Activated T-helper 1 cell treated with anti-CD3 and anti-CD28 coated beads, Interleukin-12 subunit alpha, Interleukin-12 subunit beta, Interleukin-2, Interleukin-4 antibody, amounts not matched to agents 30 ng/mL and 10 ng/mL and 1 ng/mL, durations not matched to agents 14 hours and 24 hours and 36 hours (primary cell): Measurements from ENCODE around the gene ARHGAP27. TPM values are rescaled to one million over a fixed set of nuclear protein-coding genes. Genes with fewer than 3 reads are reported as not detected.

Experiments
- DNase-seq: peaks from one replicate; pipeline ENCODE4 v3.0.0; 2021; ENCODE audit warnings: low spot score
- H3K27ac Mint-ChIP-seq: one replicate; pipeline ENCODE4 v1.8.0; 2021; ENCODE audit warnings: mild to moderate bottlenecking, mixed read lengths
- H3K27me3 Mint-ChIP-seq: one replicate; pipeline ENCODE4 v1.8.0; 2022; ENCODE audit warnings: mild to moderate bottlenecking, moderate library complexity, mixed read lengths; ENCODE audit not compliant: insufficient read depth
- H3K36me3 Mint-ChIP-seq: one replicate; pipeline ENCODE4 v1.8.0; 2021; ENCODE audit warnings: low read depth, mixed read lengths
- H3K4me1 Mint-ChIP-seq: one replicate; pipeline ENCODE4 v1.8.0; 2021; ENCODE audit warnings: low read depth, mixed read lengths
- H3K4me3 Mint-ChIP-seq: one replicate; pipeline ENCODE4 v1.8.0; 2021; ENCODE audit warnings: mild to moderate bottlenecking, moderate library complexity, mixed read lengths
- H3K9me3 Mint-ChIP-seq: one replicate; pipeline ENCODE4 v1.8.0; 2021; ENCODE audit warnings: mixed read lengths
- intact Hi-C: fragments of 100-400 bp; cut with micrococcal nuclease; formaldehyde crosslinking; loops from one replicate; pipeline ENCODE4 v1.15.1; 2024
- total RNA-seq: library from RNA; stranded (reverse); gene quantifications from 2 replicates; pipeline ENCODE4 v1.2.3, GENCODE V29; 2022

Gene ARHGAP27
- total RNA-seq, 1 donor from 2014 or later = 59.1 TPM

DNA sequence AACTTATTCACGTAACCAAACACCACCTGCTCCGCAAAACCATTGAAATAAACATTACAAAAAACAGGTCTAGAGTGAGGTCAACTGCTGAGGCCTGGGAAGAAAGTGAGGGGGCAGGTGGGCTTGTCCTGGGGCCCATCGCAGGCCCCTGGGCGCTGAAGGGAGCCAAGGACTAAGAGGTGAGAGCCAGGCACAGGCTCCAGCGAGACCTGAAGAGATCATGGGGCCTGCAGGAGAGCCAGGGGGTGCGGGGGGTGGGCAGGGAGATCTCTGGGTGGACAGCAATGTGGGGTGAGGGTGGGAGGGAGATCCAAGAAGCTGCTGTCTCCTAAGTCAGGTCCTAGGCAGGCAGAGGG is 7.9 kb downstream of the ARHGAP27 start:
- no peak overlapping the region for H3K4me3 Mint-ChIP-seq
- no peak overlapping the region for H3K27ac Mint-ChIP-seq
- no peaks in the 10 kb centered on the region for H3K9me3 Mint-ChIP-seq
- H3K27me3 Mint-ChIP-seq = peaks cover 5% of the 10 kb centered on the region
- peaks cover 3% of the 10 kb centered on the region for H3K36me3 Mint-ChIP-seq
- H3K4me1 Mint-ChIP-seq = peaks cover 20% of the 10 kb centered on the region
- DNase-seq = no peak
- intact Hi-C loops = loop anchor here (10.0 kb wide), 1 partner anchor 70 kb away; the partner anchor contains the start of gene PLEKHM1

DNA sequence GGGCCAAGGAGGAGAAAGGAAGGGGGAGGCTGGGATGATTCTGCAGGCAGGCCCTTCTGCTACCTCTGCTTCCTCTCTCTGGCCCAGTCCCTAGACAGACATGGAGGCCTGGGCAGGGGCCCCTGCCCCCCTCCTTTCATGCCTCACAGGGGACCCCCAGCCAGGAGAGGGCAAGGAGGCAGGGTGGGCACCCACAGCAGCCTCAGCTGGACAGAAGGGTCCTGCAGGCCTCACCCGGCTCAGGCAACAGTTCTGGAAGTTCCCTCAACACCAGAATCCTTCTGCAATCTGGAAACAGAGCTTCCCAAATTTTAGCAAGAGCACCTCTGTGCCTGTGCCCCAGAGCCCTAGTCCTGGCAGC is 8.7 kb downstream of the ARHGAP27 start:
- Mint-ChIP-seq H3K4me1 (peaks cover 16% of the 10 kb centered on the region), H3K36me3 (peaks cover 3% of the 10 kb centered on the region), H3K27ac (no peak overlapping the region), H3K27me3 (peaks cover 5% of the 10 kb centered on the region), H3K9me3 (no peaks in the 10 kb centered on the region), H3K4me3 (no peak overlapping the region)
- intact Hi-C loops = loop anchor here (10.0 kb wide), 1 partner anchor 71 kb away; the partner anchor contains the start of gene PLEKHM1
- DNase-seq = no peak

DNA sequence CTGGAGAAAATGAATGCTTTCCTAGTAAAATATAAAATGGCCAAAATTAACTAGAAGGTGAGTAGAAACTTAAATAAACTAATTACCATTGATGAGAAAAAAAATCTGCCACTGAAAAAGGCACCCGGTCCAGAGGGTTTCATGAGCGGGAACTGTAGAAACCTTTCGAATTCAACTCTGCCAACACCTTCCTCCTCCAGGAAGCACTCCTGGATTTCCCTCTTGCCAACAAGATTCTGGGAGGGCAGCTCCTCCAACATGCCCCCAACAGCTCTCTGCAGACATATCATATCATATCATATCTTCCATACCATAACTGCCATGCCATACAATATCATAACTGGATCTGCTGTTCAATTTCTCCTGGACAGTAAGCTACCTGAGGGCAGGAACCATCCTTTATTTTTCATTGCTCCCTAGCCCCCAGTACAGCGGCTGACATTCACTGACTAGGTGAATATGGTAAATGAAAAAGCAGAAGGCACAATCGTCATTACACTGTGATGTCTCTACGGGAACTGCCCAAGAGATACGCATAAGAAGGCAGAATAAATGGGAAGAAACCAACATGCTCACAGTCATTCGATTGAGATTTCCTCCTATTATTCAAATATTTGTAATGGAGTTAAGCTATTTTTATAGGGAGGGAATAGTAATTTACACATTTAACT is 9.2 kb downstream of the ARHGAP27 start:
- intact Hi-C loops = loop anchor here (10.0 kb wide), 1 partner anchor 71 kb away; the partner anchor contains the start of gene PLEKHM1
- Mint-ChIP-seq H3K27me3 (peaks cover 5% of the 10 kb centered on the region), H3K36me3 (peaks cover 3% of the 10 kb centered on the region), H3K27ac (no peak overlapping the region), H3K9me3 (no peaks in the 10 kb centered on the region), H3K4me1 (peaks cover 11% of the 10 kb centered on the region), H3K4me3 (no peak overlapping the region)
- DNase-seq = no peak

DNA sequence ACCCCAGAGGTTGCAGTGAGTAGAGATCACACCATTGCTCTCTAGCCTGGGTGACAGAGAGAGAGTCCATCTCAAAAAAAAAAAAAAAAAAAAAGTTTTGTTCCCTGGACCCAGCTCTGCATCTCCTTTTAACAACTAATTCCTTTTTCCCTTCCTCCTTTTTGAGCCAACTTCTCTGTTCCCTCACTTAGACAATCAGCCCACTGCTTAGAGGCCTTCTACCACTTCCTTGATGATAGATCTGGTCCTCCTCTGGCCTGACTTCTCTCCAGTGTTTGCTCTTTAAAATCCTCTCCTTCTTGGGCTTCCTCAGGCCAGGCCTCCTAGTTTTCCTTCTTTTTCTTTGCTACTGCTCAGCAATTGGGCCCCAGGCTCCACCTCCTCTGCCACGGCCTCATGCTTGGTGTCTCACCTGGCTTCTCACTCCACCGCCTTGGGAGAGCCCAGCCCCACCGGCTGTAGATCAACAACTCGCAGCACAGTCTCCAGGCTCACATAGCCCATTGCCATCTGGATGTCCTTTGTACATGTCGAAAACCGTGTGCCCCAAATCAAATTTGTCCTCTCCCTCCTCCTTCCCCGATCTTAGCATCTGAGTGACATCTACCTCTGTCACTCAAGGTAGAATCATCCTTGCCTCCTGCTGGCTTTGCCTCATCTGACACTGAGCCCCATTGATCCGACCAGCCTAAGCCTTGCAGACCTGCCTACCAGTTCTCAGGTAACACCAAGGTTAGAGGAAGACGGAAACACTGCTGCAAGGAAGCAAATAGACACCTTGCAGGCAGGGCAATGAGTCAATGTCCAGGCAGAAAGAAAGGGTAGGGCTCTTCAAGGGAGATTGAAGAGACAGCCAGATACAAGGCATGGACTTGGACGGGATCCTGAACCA is 17.4 kb downstream of the ARHGAP27 start:
- H3K27ac Mint-ChIP-seq = peak overlapping the region; percentile 40

DNA sequence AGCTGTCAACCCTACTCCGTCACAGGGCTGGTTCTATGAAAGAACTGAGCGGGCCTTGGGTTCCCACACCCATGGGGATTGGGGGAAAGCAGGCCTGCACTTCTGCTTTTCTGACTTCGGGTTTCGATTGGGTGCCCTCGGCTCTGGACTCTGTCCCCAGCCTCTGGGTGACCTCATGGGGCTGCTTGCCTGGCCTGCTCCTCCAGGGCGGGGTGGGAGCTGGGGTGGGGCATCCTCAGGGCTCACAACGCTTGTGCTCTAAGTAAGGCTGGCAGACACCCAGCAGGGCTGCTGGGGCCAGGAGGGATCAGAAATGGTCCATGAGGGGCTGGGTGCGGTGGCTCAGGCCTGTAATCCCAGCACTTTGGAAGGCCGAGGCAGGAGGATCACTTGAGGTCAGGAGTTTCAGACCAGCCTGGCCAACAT is 19.2 kb downstream of the ARHGAP27 start:
- no peak for DNase-seq
- Mint-ChIP-seq H3K27ac (no peak overlapping the region), H3K27me3 (no peaks in the 10 kb centered on the region), H3K9me3 (no peaks in the 10 kb centered on the region), H3K4me3 (no peak overlapping the region), H3K36me3 (peaks cover 7% of the 10 kb centered on the region), H3K4me1 (peaks cover 37% of the 10 kb centered on the region)
- intact Hi-C loops = no loop called here

More for the DNA sequence above, 17.4 kb downstream of the ARHGAP27 start:
- Mint-ChIP-seq H3K27me3 (no peaks in the 10 kb centered on the region), H3K4me1 (peaks cover 24% of the 10 kb centered on the region), H3K9me3 (no peaks in the 10 kb centered on the region), H3K4me3 (peak overlapping the region; percentile 3), H3K36me3 (peaks cover 4% of the 10 kb centered on the region)
- no peak for DNase-seq
- intact Hi-C loops = no loop called here

DNA sequence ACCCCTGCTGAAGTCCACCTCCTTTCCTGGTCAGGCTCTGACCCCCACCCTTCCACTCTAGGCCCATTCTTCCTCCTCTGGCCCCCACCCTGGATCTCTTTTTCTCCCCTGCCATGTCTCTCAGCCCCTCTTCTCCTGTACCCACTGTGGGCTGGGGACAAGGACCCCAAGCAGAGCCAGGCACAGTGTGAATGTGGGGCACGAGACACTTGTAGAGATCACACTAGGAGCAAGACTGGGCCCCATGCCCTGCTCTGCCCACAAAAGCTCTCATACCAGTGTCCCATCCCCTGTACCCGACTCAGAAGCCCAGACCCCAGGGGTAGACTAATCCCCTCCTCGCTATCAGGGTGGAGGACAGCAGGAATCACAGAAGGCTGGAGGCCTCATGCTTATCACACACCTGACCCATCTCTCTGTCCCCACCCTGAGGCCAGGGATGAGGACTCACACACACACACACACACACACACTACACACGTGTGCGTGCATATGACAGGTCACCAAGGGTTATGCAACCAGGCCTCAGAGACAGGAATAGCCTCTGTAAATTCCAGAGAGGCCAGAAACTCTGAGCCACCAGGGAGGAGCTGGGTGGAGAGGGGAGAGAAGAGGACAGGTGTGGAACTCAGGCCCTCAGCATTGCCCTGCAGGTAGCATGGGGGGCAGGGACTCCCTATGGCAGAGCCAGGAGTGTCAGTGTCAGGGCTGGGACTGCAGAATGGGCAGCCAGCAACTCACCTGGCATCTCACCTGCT is 21.1 kb downstream of the ARHGAP27 start:
- peak overlapping the region; percentile 98 for H3K4me3 Mint-ChIP-seq
- no peaks in the 10 kb centered on the region for H3K9me3 Mint-ChIP-seq
- DNase-seq = no peak
- intact Hi-C loops = no loop called here
- H3K36me3 Mint-ChIP-seq = peaks cover 10% of the 10 kb centered on the region
- no peaks in the 10 kb centered on the region for H3K27me3 Mint-ChIP-seq
- peaks cover 51% of the 10 kb centered on the region for H3K4me1 Mint-ChIP-seq
- H3K27ac Mint-ChIP-seq = peak overlapping the region; percentile 97

DNA sequence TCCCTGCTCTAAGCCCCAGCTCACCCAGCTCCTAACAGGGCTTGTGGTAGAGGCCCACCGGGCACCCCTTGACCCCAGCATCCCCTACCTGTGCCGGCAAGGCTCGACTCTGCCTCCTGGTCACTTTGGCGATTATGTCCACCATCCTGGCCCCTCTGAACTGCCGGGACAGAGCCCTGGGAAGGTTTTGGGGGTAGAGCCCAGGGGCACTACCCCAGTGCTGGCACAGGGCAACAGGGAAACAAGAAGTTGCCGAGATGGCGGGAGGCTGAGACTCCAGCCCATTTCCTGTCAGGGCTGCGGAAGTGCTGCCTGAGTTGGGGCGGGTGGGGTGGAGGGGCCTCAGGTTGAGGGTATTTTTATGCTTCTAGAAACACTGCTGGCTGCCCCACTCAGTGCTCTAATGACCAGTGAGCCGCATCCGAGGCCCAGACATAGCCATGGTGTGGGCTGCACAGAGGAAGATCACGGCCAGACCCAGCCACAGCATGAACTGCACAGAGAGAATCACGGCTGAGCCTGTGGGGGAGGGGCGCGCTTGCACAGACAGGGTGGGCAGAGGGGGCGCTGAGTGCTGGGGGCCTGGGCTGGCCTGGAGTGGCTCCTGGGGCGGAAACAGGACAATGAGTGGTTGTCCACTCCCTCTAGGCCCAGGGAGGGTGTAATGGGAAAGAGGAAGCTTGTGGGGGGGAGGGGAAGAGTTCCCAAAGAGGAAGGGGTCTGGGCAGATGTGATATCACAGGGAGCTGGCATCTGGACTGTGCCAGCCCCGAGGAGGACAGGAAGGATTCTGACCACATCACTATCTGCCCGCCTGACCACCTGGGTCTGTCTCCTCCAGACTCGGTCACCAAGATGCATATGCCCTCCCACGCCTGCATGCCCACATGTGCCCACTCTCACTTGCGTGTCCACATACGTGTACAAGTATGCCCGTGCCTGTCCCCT is 22.3 kb downstream of the ARHGAP27 start:
- Mint-ChIP-seq H3K27ac (peak overlapping the region; percentile 97), H3K27me3 (no peaks in the 10 kb centered on the region), H3K9me3 (no peaks in the 10 kb centered on the region), H3K36me3 (peaks cover 12% of the 10 kb centered on the region), H3K4me3 (peak overlapping the region; percentile 98), H3K4me1 (peaks cover 48% of the 10 kb centered on the region)
- DNase-seq = no peak
- intact Hi-C loops = loop anchor here (1.0 kb wide), 1 partner anchor 18 kb away; no protein-coding TSS in a partner anchor

DNA sequence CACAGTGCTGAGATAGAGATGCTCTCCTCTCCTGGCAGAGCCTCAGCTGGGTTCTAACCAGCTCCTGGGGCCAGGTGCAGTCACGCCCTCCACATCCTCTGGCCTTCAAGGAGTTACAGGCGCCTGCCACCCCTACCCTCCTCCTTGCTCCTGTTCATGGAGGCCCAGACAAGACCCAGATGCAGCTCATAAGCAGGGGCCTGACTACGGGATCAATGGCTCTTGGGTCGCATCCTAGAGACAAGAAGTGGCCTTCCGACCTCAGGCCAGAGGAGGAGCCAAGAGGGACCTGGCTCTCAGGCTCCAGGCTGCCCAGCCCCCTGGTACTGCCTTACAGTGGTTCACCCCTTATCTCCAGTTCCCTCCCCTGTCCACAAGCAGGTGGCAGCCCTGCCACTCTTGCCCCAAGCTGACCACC is 23.0 kb downstream of the ARHGAP27 start:
- Mint-ChIP-seq H3K4me1 (peaks cover 42% of the 10 kb centered on the region), H3K27ac (peak overlapping the region; percentile 97), H3K4me3 (peak overlapping the region; percentile 98), H3K36me3 (peaks cover 9% of the 10 kb centered on the region), H3K9me3 (no peaks in the 10 kb centered on the region), H3K27me3 (no peaks in the 10 kb centered on the region)
- intact Hi-C loops = loop anchor here (1.0 kb wide), 1 partner anchor 19 kb away; no protein-coding TSS in a partner anchor
- DNase-seq = no peak

DNA sequence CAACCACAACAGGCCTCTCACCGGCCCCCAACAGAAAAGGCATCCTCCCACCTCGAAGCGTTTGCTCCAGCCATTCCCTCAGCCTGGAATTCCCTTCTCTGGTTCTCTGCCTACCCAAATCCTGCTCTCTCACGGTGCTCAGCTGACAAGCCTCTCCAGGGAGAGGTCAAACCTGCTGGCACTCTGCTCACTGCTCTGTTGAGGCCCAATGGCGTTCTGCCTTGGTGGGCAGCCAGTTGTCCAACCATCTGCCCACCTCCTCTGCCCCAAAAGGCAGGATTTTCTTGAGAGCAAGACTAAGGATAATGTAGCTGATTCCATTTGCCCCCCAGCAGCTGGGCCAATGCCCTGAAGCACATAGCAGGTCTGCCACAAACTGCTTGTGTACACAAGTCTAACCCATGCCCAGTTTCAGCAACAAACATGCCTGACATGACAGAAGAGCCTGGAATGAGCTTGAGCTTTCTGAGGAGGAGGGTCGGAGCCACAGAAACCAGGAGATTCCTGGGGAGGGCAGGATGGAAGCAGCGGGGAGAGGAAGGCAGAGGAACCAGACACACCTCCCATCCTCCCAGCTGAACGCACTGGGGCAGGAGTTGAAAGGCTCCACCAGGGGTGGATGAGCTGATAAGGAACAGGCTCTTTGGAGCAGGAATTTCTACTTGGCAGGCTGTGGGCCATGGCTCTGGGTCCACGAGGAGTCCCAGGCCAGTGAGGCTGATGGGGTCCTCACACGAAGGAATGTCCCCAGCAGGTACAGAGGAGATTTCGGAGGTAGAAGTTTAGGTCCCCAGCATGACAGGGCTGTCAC is 23.9 kb downstream of the ARHGAP27 start:
- H3K4me1 Mint-ChIP-seq = peaks cover 42% of the 10 kb centered on the region
- peaks cover 14% of the 10 kb centered on the region for H3K36me3 Mint-ChIP-seq
- H3K9me3 Mint-ChIP-seq = no peaks in the 10 kb centered on the region
- H3K4me3 Mint-ChIP-seq = peak overlapping the region; percentile 98
- intact Hi-C loops = no loop called here
- no peaks in the 10 kb centered on the region for H3K27me3 Mint-ChIP-seq
- H3K27ac Mint-ChIP-seq = peak overlapping the region; percentile 97
- DNase-seq = no peak

DNA sequence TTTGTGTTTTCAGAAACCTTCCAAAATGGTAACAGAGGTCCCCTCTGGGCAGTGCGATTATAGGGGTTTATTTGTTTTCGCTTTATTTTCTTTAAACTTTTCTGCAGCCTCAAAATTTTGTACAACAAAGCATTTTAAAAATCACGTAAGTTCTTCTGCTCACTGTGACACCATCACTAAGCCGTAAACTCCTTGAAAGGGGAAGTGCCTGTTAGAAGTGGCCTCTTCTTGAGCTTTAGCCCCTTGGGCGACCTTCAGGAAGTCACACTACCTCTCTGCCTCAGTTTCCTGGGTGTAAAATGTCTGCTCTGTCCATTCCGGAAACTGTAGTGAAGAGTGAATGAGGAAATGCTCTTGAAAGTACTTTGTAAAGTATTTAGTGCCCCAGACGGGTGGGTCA is 26.6 kb downstream of the ARHGAP27 start:
- DNase-seq = no peak
- Mint-ChIP-seq H3K27ac (no peak overlapping the region), H3K4me1 (peaks cover 35% of the 10 kb centered on the region), H3K9me3 (no peaks in the 10 kb centered on the region), H3K27me3 (no peaks in the 10 kb centered on the region), H3K36me3 (peaks cover 32% of the 10 kb centered on the region), H3K4me3 (no peak overlapping the region)
- intact Hi-C loops = no loop called here

DNA sequence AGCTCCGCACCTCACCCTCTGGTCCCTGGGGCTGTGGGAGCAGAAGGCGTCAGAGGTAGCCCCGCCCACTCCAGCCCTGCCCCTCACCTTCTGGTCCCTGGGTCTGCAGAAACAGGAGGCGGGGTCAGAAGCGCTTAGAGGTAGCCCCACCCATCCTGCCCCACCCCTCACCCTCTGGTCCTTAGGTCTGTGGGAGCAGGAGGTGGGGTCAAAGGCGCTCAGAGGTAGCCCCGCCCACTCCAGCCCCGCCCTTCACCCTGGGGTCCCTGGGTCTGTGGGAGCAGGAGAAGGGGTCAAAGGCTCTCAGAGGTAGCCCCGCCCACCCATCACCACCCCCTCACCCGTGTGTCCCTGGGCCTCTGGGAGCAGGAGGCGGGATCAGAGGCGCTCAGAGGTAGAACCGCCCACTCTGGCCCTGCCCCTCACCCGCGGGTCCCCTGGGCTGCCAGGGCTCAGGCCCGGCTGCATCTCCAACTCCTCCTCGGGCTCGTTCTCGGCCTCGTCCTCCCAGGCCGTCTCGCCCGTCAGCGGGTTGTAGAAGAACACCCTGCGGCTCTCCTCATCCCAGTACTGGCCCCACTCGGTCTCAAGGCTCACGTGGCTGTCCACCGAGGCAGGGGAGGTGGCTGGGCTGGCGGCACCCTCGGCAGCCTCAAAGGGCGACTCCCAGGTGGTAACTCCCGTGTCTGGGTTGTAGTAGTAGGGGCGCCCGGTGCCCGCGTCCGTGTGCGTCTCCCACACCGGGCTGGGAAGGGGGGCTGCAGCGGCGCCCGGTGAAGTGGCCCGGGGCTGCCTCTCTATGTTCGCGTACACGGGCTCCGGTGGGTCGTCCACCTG is 27.2 kb downstream of the ARHGAP27 start:
- intact Hi-C loops = no loop called here
- Mint-ChIP-seq H3K27ac (no peak overlapping the region), H3K27me3 (no peaks in the 10 kb centered on the region), H3K4me1 (peaks cover 29% of the 10 kb centered on the region), H3K36me3 (peaks cover 32% of the 10 kb centered on the region), H3K4me3 (no peak overlapping the region), H3K9me3 (no peaks in the 10 kb centered on the region)
- DNase-seq = no peak
